NCI-H2227 (cell line): ENCODE data around the gene CD9.

Source experiments
- DNase-seq: peaks from one replicate; lab custom pipeline; 2025; ENCODE audit not compliant: unreplicated experiment; lab: John Stamatoyannopoulos, UW

The CD9 gene

GRCh38 chr12:6273205-6273540, 73.0 kb downstream of the CD9 start:
- DNase-seq: no peak

- peak; percentile 4 for DNase-seq
Observed at GRCh38 chr12:6273541-6274230, 73.5 kb downstream of the CD9 start.

- no peak for DNase-seq
Observed at GRCh38 chr12:6274231-6275221, 74.3 kb downstream of the CD9 start.

- DNase-seq: no peak
Observed at GRCh38 chr12:6275928-6276887, 76.0 kb downstream of the CD9 start.

GRCh38 chr12:6276956-6277620, 76.9 kb downstream of the CD9 start:
- DNase-seq: no peak

GRCh38 chr12:6277982-6278438, 77.8 kb downstream of the CD9 start:
- no peak for DNase-seq

GRCh38 chr12:6278439-6279255, 78.4 kb downstream of the CD9 start:
- peak; percentile 76 for DNase-seq

- no peak for DNase-seq
Observed at GRCh38 chr12:6279256-6279628, 79.0 kb downstream of the CD9 start.

- DNase-seq: no peak
Observed at GRCh38 chr12:6279631-6280030, 79.4 kb downstream of the CD9 start.

GRCh38 chr12:6280053-6280469, 79.9 kb downstream of the CD9 start:
- no peak for DNase-seq

GRCh38 chr12:6280672-6281071, 80.5 kb downstream of the CD9 start:
- DNase-seq: no peak

GRCh38 chr12:6281081-6281809, 81.0 kb downstream of the CD9 start:
- no peak for DNase-seq

GRCh38 chr12:6282453-6282840, 82.2 kb downstream of the CD9 start:
- no peak for DNase-seq

- no peak for DNase-seq
Observed at GRCh38 chr12:6284273-6284672, 84.1 kb downstream of the CD9 start.

- DNase-seq: peak; percentile 77
Observed at GRCh38 chr12:6285063-6285477, 84.9 kb downstream of the CD9 start.

- DNase-seq: no peak
Observed at GRCh38 chr12:6285532-6286306, 85.5 kb downstream of the CD9 start.
